CD4-positive, alpha-beta T cell treated with Interleukin-17A for 4 hours (primary cell): ENCODE results near the gene TRAF3.
"Not testable (repeated sequence)": the region's sequence is repeated elsewhere in the genome, so short reads cannot be mapped to it uniquely, and the experiment has no call there.

ENCODE experiments used
- DNase-seq: peaks from one replicate; pipeline ENCODE4 v3.0.0-alpha.2; 2020; ENCODE audit warnings: mixed read lengths

TRAF3 gene

DNA sequence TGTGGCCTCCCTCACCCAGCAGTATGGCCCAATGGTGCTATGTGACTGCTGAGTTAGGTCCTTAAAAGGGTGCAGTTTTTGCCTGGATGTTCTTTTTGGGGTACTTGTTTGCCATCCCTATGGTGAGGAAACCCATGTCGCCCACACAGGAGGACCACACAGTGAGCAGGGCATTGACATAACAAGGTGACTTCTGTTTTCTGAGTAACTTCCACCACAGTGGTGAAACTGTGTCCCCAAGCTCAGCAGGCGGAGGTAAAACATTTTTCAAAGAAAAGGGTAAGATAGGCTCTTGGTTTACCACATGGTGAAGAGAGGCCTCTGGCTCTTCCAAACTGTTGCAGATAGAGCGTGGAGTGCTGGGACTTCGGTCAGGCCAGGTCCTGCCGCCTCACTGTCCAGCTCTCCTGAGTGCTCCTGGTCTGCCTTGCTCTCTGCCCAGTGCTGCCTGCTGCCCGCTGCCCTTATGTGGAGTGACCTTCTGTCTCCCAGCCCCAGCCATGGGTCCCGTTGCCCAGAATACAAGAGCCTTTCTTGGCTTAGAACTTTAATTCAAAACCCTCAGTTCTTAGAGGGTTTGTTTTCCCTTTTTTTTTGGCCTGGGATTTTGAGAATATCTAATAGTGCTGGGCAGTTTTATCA, 54.0 kb downstream of the TRAF3 start:
- DNase-seq: no peak

DNA sequence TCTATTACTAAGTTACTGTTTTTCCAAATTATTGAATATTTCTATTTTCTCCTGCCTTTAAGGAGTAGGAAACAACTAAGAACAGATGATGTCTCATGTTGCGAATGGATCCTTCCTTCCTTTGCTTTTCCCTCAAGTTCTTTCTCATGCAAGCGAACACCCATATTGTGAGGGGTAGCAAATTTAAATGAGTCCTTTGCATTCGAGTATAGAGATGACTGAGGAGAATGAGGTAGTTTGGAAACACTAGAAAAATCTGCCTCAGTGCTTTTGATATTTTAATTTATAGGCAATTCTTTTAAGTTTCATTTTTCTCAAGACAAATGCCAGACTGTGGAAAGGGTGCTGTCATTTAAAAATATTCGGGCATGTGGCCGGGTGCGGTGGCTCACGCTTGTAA, 56.1 kb downstream of the TRAF3 start:
- DNase-seq: no peak

- DNase-seq: no peak
These were observed 56.7 kb downstream of the TRAF3 start for GRCh38 chr14:102833991-102834390.

- no peak for DNase-seq
These were observed 58.7 kb downstream of the TRAF3 start for GRCh38 chr14:102835959-102836358.

DNA sequence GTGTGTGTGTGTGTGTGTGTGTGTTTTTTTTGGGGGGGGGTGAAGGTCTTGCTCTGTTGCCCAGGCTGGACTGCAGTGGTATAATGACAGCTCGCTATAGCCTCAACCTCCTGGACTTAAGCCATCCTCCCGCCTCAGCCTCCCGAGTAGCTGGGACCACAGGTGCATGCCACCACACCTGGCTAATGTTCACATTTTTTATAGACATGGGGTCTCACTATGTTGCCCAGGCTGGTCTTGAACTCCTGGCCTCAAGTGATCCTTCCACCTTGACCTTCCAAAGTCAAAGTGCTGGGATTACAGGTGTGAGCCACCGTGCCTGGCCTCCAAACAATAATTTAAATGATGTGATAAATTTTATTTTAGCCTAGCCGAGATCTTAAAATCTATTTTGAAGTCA, 59.9 kb downstream of the TRAF3 start:
- DNase-seq: not testable (repeated sequence)

- no peak for DNase-seq
These were observed 61.3 kb downstream of the TRAF3 start for GRCh38 chr14:102838501-102838900.

- DNase-seq: no peak
These were observed 62.9 kb downstream of the TRAF3 start for GRCh38 chr14:102840115-102840514.

DNA sequence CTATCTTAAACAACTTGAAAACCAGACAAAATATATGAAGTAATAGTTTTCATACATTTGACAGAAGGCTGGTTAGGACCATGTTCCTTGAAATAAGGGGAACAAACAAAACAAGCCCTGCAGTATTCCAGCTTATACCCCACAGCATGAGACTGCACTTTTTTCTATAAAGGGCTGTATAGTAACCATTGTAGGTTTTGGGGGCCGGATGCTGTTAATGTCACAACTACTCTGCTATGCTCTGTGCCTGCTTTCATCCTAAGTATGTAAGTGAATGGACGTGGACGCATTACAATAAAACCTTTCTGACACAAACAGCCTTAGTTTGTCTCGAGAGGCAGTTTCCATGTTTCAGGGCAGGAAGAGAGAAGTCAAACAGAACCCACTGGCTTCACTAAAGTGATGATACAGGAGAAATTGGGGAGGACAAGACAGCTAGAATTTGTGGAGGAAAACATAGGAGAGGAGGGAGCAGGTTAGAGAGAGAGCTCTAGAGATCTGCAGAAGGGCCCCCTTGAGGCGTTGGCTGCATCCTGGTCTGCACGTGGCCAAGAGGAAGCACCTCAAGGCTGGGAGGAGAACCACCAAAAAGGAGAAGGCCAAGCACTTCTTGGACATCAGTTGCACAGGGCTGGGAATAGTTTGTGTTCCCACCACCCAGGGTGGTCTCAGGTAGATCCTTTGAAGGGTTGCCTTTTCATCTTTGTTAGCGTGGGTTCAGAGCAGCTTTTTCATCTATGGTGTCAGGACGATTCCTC, 63.7 kb downstream of the TRAF3 start:
- DNase-seq: no peak

GRCh38 chr14:102848830-102849525, 71.7 kb downstream of the TRAF3 start:
- no peak for DNase-seq

DNA sequence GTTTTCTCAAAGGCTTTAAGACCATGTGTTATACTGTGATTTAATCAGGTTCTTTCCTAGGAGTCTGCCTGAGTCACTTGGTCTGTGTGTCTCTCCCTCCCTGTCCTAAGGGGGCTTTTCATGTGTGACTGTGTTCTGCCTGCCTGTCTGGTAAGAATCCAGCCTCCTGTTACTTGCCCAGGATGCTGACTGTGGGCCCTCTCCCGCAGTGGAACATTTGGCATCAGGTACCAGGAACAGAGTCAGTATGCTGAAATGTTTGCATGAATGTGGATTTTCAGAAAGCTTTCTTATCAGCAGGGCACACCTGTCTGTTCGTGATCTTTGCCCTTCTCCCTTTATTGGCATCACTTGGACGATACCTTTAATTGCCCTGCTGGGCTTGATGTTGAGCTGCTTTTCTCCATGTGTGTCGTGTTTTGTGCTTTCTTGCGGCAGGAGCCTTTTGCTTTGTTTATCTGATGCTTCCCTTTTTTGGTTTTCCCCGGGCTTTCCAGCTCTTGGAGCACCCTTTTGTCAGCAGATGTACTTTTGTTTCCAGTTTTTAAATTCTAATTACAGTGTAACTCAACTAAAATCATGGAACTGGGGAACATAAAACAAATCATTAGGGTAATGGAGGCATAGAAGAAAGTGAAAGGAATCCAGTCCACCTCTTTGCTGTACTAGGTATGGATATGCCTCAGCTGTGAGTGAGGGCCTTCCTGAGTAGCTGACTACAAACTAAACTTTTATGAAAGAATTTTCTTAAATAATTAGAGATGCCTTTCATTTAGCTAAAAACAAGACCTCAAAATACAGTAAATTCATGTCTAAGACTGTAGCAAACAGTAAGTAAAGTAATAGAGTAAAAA, 72.5 kb downstream of the TRAF3 start:
- no peak for DNase-seq

DNA sequence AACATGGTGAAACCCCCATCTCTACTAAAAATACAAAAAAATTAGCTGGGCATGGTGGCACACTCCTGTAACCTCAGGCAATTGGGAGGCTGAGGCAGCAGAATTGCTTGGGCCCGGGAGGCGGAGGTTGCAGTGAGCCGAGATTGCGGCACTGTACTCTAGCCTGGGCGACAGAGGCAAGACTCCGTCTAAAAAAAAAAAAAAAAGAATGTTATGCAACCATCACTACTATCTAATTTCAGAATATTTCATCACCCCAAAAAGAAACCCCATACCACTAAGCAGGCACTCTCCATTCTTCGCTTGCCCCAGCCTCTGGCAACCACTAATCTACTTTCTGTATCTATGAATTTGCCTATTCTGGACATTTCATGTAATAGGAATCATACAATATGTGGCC, 76.4 kb downstream of the TRAF3 start:
- no peak for DNase-seq

DNA sequence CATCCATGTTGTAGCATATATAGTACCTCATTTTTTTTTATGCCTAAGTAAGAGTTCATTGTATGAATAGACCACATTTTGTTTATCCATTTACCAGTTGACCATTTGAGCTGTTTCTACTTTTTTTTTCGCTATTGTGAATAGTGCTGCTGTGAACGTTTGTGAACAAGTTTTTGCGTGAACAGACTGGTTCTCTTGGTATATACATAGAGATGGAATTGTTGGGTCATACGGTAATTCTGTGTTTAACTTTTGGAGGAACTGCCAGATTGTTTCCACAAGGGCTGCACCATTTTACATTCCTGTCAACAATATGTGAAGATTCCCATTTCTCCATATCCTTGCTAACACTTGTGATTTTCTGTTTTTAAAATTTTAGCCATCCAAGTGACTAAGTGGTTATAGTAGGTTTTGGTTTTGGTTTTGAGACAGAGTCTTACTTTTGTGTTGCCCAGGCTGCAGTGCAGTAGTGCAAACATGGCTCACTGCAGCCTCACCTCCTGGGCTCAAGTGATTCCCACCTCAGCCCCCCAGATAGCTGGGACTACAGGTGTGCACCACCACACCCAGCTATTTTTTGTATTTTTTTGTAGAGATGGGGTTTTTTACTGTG, 76.9 kb downstream of the TRAF3 start:
- no peak for DNase-seq

GRCh38 chr14:102856179-102856578, 78.9 kb downstream of the TRAF3 start:
- no peak for DNase-seq

- no peak for DNase-seq
These were observed 80.2 kb downstream of the TRAF3 start for GRCh38 chr14:102857444-102857843.

GRCh38 chr14:102859911-102860310, 82.7 kb downstream of the TRAF3 start:
- DNase-seq: no peak

DNA sequence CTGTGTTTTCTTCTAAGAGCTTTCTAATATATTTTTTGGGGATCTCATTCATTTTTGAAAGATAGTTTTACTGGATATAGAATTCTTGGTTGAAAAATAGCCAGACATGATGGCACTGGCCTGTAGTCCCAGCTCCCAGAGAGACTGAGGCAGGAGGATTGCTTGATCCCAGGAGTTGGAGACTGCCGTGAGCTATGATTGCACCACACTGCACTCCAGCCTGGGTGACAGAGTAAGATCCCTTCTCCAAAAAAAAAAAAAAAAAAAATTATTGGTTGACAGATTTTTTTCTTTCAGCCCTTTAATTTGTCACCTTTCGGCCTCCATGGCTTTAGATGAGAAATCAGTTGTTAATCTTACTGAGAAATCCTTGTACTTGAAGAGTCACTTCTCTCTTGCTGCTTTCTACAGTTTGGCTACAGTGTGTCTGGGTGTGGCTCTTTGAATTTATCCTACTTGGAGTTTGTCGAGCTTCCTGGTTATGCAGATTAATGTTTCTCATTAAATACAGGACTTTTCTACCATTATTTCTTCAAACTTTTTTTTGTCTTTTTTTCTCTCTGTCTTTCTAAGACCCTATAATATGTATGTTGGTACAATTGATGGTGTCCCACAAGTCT, 85.0 kb downstream of the TRAF3 start:
- no peak for DNase-seq

DNA sequence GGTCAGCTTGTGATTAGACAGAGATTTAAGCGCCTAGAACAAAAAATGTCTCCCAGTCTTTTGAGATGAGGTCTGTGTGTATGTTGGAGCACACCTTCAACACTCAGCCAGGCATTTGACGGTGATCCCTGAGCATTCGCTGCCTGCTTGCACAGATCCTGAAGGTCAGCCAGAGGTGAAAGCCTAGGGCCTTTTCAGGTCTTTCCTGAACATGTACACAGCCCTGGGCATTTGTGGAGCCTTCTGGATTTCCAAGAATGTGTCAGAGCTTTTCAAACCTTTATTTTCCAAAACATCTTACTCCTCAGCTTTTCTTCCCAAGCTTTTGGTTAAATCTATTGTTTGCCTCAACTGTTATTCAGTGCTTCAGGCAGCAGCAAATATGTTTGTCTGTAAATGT, 86.1 kb downstream of the TRAF3 start:
- DNase-seq: no peak

DNA sequence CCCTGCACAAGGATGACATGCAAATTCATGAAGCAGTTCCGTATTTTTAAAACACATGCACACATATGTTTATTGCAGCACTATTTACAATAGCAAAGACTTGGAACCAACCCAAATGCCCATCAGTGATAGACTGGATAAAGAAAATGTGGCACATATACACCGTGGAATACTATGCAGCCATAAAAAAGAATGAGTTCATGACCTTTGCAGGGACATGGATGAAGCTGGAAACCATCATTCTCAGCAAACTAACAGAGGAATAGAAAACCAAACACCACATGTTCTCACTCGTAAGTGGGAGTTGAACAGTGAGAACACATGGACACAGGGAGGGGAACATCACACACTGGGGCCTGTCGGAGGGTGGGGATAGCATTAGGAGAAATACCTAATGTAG, 88.7 kb downstream of the TRAF3 start:
- DNase-seq: not testable (repeated sequence)

DNA sequence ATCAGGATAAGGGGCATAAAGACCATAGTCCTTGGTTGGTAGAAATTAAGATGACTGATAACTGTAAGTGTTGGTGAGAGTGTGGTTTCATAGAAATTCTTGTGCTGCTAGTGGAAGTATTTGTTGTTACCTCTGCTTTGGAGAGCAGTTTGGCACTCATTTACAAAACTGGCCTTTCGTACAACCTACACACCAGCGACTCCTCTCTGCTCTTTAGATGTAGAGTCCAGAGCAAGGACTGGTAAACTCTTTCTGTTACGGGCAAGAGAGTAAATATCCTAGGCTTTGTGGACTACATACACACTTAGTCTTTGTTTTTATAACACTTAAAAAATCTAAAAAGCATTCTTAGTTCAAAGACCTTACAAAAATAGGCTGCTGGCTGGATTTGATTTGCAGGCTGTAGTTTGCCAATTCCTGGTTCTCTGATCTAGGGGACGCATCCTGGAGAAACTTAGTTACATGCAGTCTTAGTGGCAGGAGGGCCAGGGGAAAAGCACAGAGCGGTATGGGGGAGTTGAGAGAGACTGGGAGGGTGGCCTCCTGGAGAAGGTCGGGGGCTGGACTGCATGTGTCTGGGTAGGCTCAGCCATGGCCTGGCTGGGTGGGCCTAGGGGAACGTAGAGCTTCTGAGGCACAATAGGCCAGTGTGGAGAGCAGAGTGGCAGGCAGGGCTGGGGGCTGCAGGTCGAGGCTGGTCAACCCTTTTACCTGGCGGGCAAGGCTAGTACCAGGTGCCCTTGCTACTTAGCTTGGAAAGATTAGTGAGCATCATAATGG, 89.9 kb downstream of the TRAF3 start:
- no peak for DNase-seq

DNA sequence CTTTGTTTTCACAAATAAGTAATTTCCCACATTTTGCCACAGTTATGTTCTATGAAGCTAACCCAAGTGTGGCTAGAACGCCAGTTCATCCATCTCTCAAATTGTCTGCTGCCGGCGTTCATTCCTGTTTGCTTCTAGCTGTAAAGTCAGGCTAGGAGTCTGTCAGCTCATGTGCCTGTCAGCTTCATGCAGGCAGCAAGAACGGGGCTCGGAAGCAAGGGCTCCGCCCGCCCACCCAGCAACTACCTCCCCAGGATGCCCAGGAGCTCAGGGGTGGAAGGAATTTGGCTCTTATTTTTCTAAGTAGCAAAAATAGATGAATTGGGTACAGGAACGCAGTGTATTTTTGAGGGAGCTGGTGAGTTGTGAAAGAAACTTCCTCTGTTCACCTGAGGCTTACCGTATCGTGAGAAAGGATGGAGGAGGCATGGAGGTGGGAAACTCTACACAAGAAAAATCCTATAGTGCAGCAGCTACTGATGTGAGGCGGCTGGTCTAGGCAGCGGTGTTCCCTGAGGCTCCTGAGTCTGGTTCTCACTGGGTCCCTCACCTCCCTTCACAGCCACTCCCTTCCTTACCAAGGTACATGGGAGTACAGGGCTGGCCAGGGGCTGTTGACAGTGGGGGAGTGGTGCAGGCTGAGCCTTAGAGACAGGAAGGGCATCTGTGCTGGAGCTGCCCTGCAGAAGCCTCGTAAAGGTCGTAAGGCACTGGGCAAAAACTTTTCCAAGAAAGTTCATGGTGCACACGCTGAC, 90.8 kb downstream of the TRAF3 start:
- no peak for DNase-seq
